Loucy (cell line): ENCODE measurements around the gene C3orf20.

ENCODE experiments used
- H2AFZ ChIP-seq: fragments of 200-600 bp; sonication (generic); 2 replicates; pipeline ENCODE4 v1.6.0; 2016; ENCODE audit warnings: antibody characterized with exemption, mild to moderate bottlenecking, low read length, moderate library complexity
- H3F3A ChIP-seq: fragments of 200-600 bp; 2 replicates; pipeline ENCODE4 v1.6.0; 2016; ENCODE audit warnings: antibody characterized with exemption, low read depth, mild to moderate bottlenecking
- H3K27me3 ChIP-seq: fragments of 200-600 bp; sonication (generic); 2 replicates; pipeline ENCODE4 v1.6.1; 2014; ENCODE audit warnings: low read length, mild to moderate bottlenecking; ENCODE audit not compliant: insufficient read depth, poor library complexity, severe bottlenecking
- H3K36me3 ChIP-seq: fragments of 200-600 bp; sonication (generic); 2 replicates; pipeline ENCODE4 v1.6.1; 2016; ENCODE audit warnings: low read length; ENCODE audit not compliant: insufficient read depth
- H3K4me1 ChIP-seq: fragments of 200-600 bp; sonication (generic); 2 replicates; pipeline ENCODE4 v1.5.1; 2014; ENCODE audit warnings: low read length, mild to moderate bottlenecking; ENCODE audit not compliant: insufficient read depth, poor library complexity, severe bottlenecking
- H3K4me2 ChIP-seq: fragments of 200-600 bp; sonication (generic); 2 replicates; pipeline ENCODE4 v1.6.0; 2014; ENCODE audit warnings: antibody characterized with exemption, low read length, low read depth, mild to moderate bottlenecking; ENCODE audit not compliant: poor library complexity, severe bottlenecking
- H3K4me3 ChIP-seq: fragments of 200-600 bp; sonication (generic); 2 replicates; pipeline ENCODE4 v1.5.1; 2014; ENCODE audit warnings: low read length, mild to moderate bottlenecking, mixed read lengths; ENCODE audit not compliant: poor library complexity, severe bottlenecking
- H3K79me2 ChIP-seq: fragments of 200-600 bp; sonication (generic); 2 replicates; pipeline ENCODE4 v1.6.1; 2014; ENCODE audit warnings: low read length; ENCODE audit not compliant: insufficient read depth
- H3K9ac ChIP-seq: fragments of 200-600 bp; sonication (generic); 2 replicates; pipeline ENCODE4 v1.6.0; 2014; ENCODE audit warnings: mild to moderate bottlenecking, low read depth, low read length, moderate library complexity; ENCODE audit not compliant: poor library complexity, severe bottlenecking
- H3K9me2 ChIP-seq: fragments of 200-600 bp; sonication (generic); replicated peaks from 2 replicates; pipeline ENCODE4 v1.6.1; 2016; ENCODE audit warnings: low read depth, low read length, mixed read lengths
- H3K9me3 ChIP-seq: fragments of 200-600 bp; sonication (generic); 2 replicates; pipeline ENCODE4 v1.6.1; 2014; ENCODE audit warnings: mild to moderate bottlenecking, antibody characterized with exemption, low read length, low read depth; ENCODE audit not compliant: insufficient read depth
- H4K20me1 ChIP-seq: fragments of 200-600 bp; sonication (generic); 2 replicates; pipeline ENCODE4 v1.6.0; 2014; ENCODE audit warnings: antibody characterized with exemption, low read length, mild to moderate bottlenecking; ENCODE audit not compliant: insufficient read depth, poor library complexity, severe bottlenecking
- EZH2phosphoT487 ChIP-seq: fragments of 200-600 bp; IDR thresholded peaks from 2 replicates; pipeline ENCODE4 v1.6.1; 2018; ENCODE audit warnings: antibody characterized with exemption, mild to moderate bottlenecking, moderate library complexity, borderline replicate concordance
- TF ChIP-seq, protein P1 (sequence below): fragments of 200-600 bp; sonication (generic); conservative IDR thresholded peaks from 2 replicates; pipeline ENCODE4 v1.5.1; 2014; ENCODE audit warnings: mild to moderate bottlenecking, antibody characterized with exemption, low read length

C3orf20 gene

DNA sequence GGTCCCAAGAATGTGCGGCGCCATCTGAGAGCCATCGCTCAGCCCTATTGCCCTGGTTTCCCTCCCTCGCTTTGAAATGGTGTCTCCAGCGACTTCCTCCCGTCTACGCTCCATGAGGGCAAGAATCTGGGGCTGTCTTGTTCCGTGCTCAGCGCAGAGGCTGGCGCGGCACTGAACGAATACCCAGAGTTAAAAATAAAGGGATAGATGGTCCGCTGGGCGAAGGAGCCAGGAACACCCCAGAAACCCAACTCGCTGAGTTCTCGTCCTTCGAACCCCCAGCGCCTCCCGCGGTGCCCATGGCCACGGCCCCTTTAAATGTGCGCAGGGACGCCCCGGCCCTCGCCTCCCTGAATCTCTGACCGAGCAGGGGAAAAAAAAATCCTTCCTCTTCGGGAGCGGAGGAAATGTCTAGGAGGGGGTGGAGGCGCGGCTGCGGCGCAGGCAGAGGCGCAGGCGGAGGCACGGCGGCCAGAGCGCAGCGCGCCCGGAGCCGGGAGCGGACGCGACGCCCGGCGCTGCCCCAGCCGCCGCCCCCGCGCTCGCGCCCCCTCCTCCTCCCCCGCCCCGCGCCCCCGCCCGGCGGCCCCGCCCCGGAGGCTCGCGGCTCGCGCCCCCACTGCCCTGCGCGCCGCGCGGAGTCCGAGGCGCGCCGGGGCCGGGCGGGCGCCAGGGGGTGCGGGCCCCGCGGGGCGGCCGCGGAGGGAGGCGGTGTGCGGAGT is 135.3 kb downstream of the C3orf20 start:
- TF ChIP-seq, protein P1, sequence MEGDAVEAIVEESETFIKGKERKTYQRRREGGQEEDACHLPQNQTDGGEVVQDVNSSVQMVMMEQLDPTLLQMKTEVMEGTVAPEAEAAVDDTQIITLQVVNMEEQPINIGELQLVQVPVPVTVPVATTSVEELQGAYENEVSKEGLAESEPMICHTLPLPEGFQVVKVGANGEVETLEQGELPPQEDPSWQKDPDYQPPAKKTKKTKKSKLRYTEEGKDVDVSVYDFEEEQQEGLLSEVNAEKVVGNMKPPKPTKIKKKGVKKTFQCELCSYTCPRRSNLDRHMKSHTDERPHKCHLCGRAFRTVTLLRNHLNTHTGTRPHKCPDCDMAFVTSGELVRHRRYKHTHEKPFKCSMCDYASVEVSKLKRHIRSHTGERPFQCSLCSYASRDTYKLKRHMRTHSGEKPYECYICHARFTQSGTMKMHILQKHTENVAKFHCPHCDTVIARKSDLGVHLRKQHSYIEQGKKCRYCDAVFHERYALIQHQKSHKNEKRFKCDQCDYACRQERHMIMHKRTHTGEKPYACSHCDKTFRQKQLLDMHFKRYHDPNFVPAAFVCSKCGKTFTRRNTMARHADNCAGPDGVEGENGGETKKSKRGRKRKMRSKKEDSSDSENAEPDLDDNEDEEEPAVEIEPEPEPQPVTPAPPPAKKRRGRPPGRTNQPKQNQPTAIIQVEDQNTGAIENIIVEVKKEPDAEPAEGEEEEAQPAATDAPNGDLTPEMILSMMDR: no peak
- TF ChIP-seq EZH2phosphoT487: no peak
- H3K9ac ChIP-seq: no peak overlapping the region
- H3K79me2 ChIP-seq: no peaks in the 10 kb centered on the region
- H3K4me3 ChIP-seq: no peak overlapping the region
- H3K4me2 ChIP-seq: no peak overlapping the region
- H3K36me3 ChIP-seq: no peaks in the 10 kb centered on the region
- H3K9me2 ChIP-seq: no peaks in the 10 kb centered on the region
- no peaks in the 10 kb centered on the region for H3F3A ChIP-seq
- no peak overlapping the region for H2AFZ ChIP-seq
- H3K9me3 ChIP-seq: no peaks in the 10 kb centered on the region
- peaks cover 3% of the 10 kb centered on the region for H3K4me1 ChIP-seq
- no peaks in the 10 kb centered on the region for H3K27me3 ChIP-seq
- no peaks in the 10 kb centered on the region for H4K20me1 ChIP-seq

DNA sequence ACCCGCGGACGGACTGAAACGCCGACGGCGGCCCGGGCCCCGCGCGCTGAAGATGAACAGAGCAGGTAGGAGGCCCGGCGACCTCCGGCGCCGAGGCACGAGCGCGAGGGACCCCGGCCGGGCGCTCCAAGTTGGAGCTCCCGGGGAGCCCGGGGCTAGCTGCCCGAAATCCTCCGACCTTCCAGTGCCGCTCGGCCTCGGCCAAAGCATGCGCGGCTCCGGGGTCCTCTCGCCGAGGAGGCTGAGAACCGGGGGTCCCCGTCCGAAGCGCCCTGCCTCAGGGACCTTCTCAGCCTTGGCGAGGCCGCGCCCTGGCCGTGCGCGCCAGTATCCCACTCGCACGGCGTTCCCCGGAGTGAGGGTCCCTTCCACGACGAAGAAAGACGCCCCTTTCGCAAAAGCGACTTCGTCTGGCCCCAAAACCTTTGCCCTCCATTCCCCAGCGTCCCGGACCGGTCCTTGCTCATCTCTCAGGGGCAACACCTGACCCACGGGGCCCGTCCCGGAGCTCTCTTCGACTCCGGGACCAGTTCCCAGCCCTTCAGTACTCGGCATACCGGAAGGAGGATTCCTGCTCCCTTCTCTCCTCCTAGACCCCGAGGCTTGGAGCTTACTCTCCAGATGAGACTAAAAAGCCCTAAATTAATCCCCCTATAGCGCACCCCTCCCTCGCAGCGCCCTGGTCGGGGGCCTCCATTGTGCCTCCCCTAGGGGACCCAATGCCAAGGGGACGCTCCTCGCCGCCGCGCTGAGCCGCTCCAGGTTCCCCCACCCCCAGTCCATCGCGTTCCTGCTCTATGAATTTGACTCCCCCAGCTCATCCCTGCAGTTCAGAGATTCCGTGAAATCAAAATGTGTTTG is 136.1 kb downstream of the C3orf20 start:
- H3K79me2 ChIP-seq: no peaks in the 10 kb centered on the region
- no peaks in the 10 kb centered on the region for H3K9me2 ChIP-seq
- H3K9ac ChIP-seq: no peak overlapping the region
- H4K20me1 ChIP-seq: no peaks in the 10 kb centered on the region
- H3K27me3 ChIP-seq: no peaks in the 10 kb centered on the region
- no peaks in the 10 kb centered on the region for H3K36me3 ChIP-seq
- peaks cover 3% of the 10 kb centered on the region for H3K4me1 ChIP-seq
- no peaks in the 10 kb centered on the region for H3F3A ChIP-seq
- H3K4me3 ChIP-seq: no peak overlapping the region
- H3K9me3 ChIP-seq: no peaks in the 10 kb centered on the region
- no peak overlapping the region for H3K4me2 ChIP-seq
- TF ChIP-seq EZH2phosphoT487: no peak
- no peak overlapping the region for H2AFZ ChIP-seq

DNA sequence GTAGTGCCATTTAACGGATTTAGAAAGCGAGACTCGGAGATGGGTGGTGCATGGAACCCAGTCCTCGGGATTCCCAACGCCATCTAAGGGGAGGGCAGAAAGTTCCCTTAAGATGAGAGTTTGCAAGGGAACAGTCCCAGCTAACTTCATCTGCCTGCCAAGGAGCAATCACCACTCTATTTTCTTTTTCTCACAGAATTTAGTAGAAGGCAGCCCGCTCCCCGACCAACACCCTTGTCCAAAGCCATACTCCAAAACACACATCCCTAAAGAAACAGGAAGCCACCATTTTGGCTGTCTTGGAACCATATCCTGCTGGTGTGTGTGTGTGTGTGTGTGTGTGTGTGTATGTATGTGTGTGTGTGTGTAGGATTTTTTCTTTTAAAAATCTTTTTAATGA is 136.7 kb downstream of the C3orf20 start:
- no peaks in the 10 kb centered on the region for H3K36me3 ChIP-seq
- no peaks in the 10 kb centered on the region for H3F3A ChIP-seq
- no peaks in the 10 kb centered on the region for H3K4me1 ChIP-seq
- H3K9ac ChIP-seq: no peak overlapping the region
- TF ChIP-seq EZH2phosphoT487: no peak
- TF ChIP-seq, protein P1: no peak
- H2AFZ ChIP-seq: no peak overlapping the region
- no peak overlapping the region for H3K4me2 ChIP-seq
- no peaks in the 10 kb centered on the region for H3K9me2 ChIP-seq
- H3K9me3 ChIP-seq: no peaks in the 10 kb centered on the region
- H3K79me2 ChIP-seq: no peaks in the 10 kb centered on the region
- no peaks in the 10 kb centered on the region for H4K20me1 ChIP-seq
- H3K27me3 ChIP-seq: no peaks in the 10 kb centered on the region
- no peak overlapping the region for H3K4me3 ChIP-seq
